ENCODE data around the gene BRD4. TPM values are rescaled to one million over a fixed set of nuclear protein-coding genes. Genes with fewer than 3 reads are reported as not detected.

Gene BRD4
- polyA plus RNA-seq, 1 donor (not counting 4 experiments of a cell fraction or from before 2014, with no cell fraction given): 5.5 TPM

DNA sequence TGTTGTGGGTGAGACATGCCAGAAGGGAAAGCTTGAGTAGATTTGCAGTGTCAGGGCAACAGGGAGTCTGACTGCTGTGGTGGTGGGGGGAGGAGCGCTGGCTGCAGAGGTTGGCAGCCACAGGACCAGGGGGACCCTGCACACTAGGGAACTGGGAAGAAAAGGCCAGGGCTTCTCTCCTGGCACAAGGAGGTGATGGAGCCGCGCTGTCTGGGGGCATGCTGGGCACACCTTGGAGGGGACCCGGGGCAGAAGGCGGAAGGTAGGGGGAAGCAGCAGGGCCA, 86.2 kb downstream of the BRD4 start:
- H3K36me3 ChIP-seq (ENCODE audit: control insufficient read depth in 2 of 2, extremely low read depth in 1 of 2, insufficient read depth in 2 of 2, low read length in 2 of 2): peaks cover 50 to 52% of the 10 kb centered on the region in 2 experiments
- no peaks in the 10 kb centered on the region for H3K9me3 ChIP-seq (ENCODE audit: control insufficient read depth, low read depth, low read length)
- H3K27ac ChIP-seq (ENCODE audit: control insufficient read depth, insufficient read depth, low read length): no peak overlapping the region
- TF ChIP-seq, protein P1, sequence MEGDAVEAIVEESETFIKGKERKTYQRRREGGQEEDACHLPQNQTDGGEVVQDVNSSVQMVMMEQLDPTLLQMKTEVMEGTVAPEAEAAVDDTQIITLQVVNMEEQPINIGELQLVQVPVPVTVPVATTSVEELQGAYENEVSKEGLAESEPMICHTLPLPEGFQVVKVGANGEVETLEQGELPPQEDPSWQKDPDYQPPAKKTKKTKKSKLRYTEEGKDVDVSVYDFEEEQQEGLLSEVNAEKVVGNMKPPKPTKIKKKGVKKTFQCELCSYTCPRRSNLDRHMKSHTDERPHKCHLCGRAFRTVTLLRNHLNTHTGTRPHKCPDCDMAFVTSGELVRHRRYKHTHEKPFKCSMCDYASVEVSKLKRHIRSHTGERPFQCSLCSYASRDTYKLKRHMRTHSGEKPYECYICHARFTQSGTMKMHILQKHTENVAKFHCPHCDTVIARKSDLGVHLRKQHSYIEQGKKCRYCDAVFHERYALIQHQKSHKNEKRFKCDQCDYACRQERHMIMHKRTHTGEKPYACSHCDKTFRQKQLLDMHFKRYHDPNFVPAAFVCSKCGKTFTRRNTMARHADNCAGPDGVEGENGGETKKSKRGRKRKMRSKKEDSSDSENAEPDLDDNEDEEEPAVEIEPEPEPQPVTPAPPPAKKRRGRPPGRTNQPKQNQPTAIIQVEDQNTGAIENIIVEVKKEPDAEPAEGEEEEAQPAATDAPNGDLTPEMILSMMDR (optimal IDR thresholded peaks at IDR 0.05 in 1 of 3, IDR thresholded peaks at IDR 0.05 in 1 of 3, conservative IDR thresholded peaks at IDR 0.05 in 1 of 3; ENCODE audit: extremely low read depth in 1 of 3, insufficient read depth in 2 of 3, low read length in 3 of 3): no peak
- TF ChIP-seq EZH2 (IDR thresholded peaks at IDR 0.05; ENCODE audit: low read length): no peak
- H3K27me3 ChIP-seq (ENCODE audit: control insufficient read depth, extremely low read depth, insufficient read depth, low read length): no peaks in the 10 kb centered on the region
- no peak overlapping the region for H3K9ac ChIP-seq (ENCODE audit: control insufficient read depth, extremely low read depth, insufficient read depth, low read length)
- H3K4me1 ChIP-seq (ENCODE audit: control insufficient read depth, extremely low read depth, insufficient read depth, low read length): peaks cover 24% of the 10 kb centered on the region
- H2AFZ ChIP-seq (ENCODE audit: control insufficient read depth, low read length): no peak overlapping the region
- no peak overlapping the region for H3K4me2 ChIP-seq (ENCODE audit: control insufficient read depth, extremely low read depth, insufficient read depth, low read depth, low read length)
- dilution Hi-C loops (cut with MboI; ENCODE audit: extremely low pct_ligation_motif_present, low sequenced_read_pairs): no loop called here
- H3K4me3 ChIP-seq (ENCODE audit: control insufficient read depth in 2 of 3, extremely low read depth in 1 of 3, insufficient read depth in 2 of 3, low read depth in 1 of 3, low read length in 3 of 3): no peak overlapping the region
- DNase-seq (ENCODE audit: low read depth, low spot score): no peak
- peaks cover 32% of the 10 kb centered on the region for H4K20me1 ChIP-seq (ENCODE audit: control insufficient read depth, extremely low read depth, insufficient read depth, low read length)
- no peaks in the 10 kb centered on the region for H3K9me1 ChIP-seq (ENCODE audit: control insufficient read depth, extremely low read depth, insufficient read depth, low read length)
- no peak for FAIRE-seq
- peaks cover 14% of the 10 kb centered on the region for H3K79me2 ChIP-seq (ENCODE audit: control insufficient read depth, insufficient read depth, low read length)

DNA sequence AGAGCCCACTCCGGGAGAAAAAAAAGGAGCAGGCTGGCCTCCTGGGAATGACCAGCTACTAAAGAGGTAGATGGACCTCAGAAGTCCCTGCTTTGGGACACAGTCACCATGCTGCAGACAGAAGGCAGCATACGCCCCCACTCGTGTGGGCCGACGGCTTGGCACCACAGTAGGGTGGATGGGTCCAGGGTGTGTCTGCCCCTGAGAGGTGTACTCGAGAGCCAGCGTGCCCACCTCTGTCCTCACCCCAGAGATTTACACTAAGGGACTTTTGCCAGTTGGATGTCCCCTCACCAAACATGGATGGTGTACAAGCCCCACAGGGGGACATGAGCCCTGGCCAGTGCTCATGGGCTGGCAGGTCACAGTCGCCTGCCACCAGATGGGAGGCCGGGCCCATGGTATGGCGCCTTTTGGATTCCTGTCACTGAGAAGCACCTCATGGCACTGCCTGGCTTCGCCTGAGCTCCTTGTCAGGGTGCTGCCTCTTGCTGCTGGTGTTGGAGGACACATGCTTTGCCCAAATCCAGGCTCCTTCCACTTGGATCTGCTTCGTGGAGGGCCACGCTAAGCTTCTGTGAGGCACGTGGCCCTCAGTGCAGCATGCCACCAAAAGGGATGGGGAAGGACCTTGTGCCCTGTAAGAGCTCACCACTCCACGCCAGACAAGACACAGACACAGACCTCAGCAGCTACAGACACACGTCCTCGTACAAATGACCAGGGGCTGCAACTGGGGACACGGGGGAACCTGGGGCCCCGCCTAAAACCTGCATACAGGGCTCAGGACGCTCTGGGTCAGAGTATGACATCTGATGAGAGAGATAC, 86.8 kb downstream of the BRD4 start:
- Histone ChIP-seq H3K27me3 (ENCODE audit: control insufficient read depth, extremely low read depth, insufficient read depth, low read length) (no peaks in the 10 kb centered on the region), H3K9me1 (ENCODE audit: control insufficient read depth, extremely low read depth, insufficient read depth, low read length) (no peaks in the 10 kb centered on the region), H3K79me2 (ENCODE audit: control insufficient read depth, insufficient read depth, low read length) (peaks cover 9% of the 10 kb centered on the region), H3K36me3 (ENCODE audit: control insufficient read depth in 2 of 2, extremely low read depth in 1 of 2, insufficient read depth in 2 of 2, low read length in 2 of 2) (peaks cover 51 to 57% of the 10 kb centered on the region in 2 experiments), H3K27ac (ENCODE audit: control insufficient read depth, insufficient read depth, low read length) (no peak overlapping the region), H3K9ac (ENCODE audit: control insufficient read depth, extremely low read depth, insufficient read depth, low read length) (no peak overlapping the region), H3K9me3 (ENCODE audit: control insufficient read depth, low read depth, low read length) (no peaks in the 10 kb centered on the region), H3K4me2 (ENCODE audit: control insufficient read depth, extremely low read depth, insufficient read depth, low read depth, low read length) (no peak overlapping the region), H3K4me3 (ENCODE audit: control insufficient read depth in 2 of 3, extremely low read depth in 1 of 3, insufficient read depth in 2 of 3, low read depth in 1 of 3, low read length in 3 of 3) (no peak overlapping the region), H2AFZ (ENCODE audit: control insufficient read depth, low read length) (no peak overlapping the region), H4K20me1 (ENCODE audit: control insufficient read depth, extremely low read depth, insufficient read depth, low read length) (peaks cover 26% of the 10 kb centered on the region), H3K4me1 (ENCODE audit: control insufficient read depth, extremely low read depth, insufficient read depth, low read length) (peaks cover 19% of the 10 kb centered on the region)
- FAIRE-seq: no peak
- TF ChIP-seq, protein P1 (optimal IDR thresholded peaks at IDR 0.05 in 1 of 3, IDR thresholded peaks at IDR 0.05 in 1 of 3, conservative IDR thresholded peaks at IDR 0.05 in 1 of 3; ENCODE audit: extremely low read depth in 1 of 3, insufficient read depth in 2 of 3, low read length in 3 of 3): no peak
- TF ChIP-seq EZH2 (IDR thresholded peaks at IDR 0.05; ENCODE audit: low read length): no peak
- no peak for DNase-seq (ENCODE audit: low read depth, low spot score)
- dilution Hi-C loops (cut with MboI; ENCODE audit: extremely low pct_ligation_motif_present, low sequenced_read_pairs): no loop called here
